ENCODE results near the gene PDGFC.

The PDGFC gene

DNA sequence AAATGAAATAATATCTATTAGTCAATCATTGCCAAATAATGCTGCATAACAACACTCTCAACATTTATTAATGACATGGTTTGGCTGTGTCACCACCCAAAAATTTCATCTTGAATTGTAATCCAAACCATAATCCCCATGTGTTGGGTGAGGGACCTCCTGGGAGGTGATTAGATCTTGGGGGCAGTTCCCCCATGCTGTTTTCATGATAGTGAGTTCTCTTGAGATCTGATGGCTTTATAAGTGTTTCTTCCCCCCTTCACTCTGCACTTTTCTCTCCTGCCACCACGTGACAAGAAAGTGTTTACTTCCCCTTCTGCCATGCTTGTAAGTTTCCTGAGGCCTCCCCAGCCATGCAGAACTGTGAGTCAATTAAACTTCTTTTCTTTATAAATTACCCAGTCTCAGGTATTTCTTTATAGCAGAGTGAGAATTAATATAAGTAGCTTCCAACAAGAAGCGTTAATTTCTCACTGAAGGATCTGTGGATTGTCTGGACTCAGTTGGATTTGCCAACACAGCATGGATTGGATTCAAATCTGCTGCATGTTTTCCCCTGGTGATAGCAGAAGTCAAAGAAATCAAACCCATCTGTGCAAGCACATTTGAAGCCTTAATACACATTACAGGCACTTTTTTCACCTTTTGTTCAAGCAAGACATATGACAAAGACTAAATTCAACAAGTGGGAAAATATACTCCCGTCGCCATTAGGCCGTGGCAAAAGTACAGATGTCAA, 216.6 kb downstream of the PDGFC start:
- H3K4me2 ChIP-seq (ENCODE audit: insufficient read depth, low read length), result no peak overlapping the region
- no peak for DNase-seq
- no peaks in the 10 kb centered on the region for H3K79me2 ChIP-seq (ENCODE audit: insufficient read depth, low read length)
- no peak for ATAC-seq (ENCODE audit: insufficient read depth, low read depth)
- H3K27me3 ChIP-seq (ENCODE audit: insufficient read depth, low read length, poor library complexity), result no peaks in the 10 kb centered on the region
- H3K9me3 ChIP-seq (ENCODE audit: insufficient read depth, low read length, severe bottlenecking), result no peaks in the 10 kb centered on the region
- H3K36me3 ChIP-seq (ENCODE audit: insufficient read depth, low read length), result no peaks in the 10 kb centered on the region
- no peak overlapping the region for H3K9ac ChIP-seq (ENCODE audit: low read depth, low read length)
- no peaks in the 10 kb centered on the region for H4K20me1 ChIP-seq (ENCODE audit: insufficient read depth, low read length)
- no peak overlapping the region for H3K27ac ChIP-seq (ENCODE audit: low read length)
- TF ChIP-seq EZH2 (IDR thresholded peaks at IDR 0.05; ENCODE audit: borderline replicate concordance, low read depth, low read length, severe bottlenecking), result no peak
- TF ChIP-seq, protein P1, sequence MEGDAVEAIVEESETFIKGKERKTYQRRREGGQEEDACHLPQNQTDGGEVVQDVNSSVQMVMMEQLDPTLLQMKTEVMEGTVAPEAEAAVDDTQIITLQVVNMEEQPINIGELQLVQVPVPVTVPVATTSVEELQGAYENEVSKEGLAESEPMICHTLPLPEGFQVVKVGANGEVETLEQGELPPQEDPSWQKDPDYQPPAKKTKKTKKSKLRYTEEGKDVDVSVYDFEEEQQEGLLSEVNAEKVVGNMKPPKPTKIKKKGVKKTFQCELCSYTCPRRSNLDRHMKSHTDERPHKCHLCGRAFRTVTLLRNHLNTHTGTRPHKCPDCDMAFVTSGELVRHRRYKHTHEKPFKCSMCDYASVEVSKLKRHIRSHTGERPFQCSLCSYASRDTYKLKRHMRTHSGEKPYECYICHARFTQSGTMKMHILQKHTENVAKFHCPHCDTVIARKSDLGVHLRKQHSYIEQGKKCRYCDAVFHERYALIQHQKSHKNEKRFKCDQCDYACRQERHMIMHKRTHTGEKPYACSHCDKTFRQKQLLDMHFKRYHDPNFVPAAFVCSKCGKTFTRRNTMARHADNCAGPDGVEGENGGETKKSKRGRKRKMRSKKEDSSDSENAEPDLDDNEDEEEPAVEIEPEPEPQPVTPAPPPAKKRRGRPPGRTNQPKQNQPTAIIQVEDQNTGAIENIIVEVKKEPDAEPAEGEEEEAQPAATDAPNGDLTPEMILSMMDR (IDR thresholded peaks at IDR 0.05; ENCODE audit: borderline replicate concordance, extremely low read depth, low read length, poor library complexity, severe bottlenecking), result no peak
- no peak overlapping the region for H3K4me3 ChIP-seq (ENCODE audit: low read depth in 1 of 2, low read length in 2 of 2)
- H2AFZ ChIP-seq (ENCODE audit: low read depth, low read length), result no peak overlapping the region
- no peaks in the 10 kb centered on the region for H3K4me1 ChIP-seq (ENCODE audit: insufficient read depth, low read length)

DNA sequence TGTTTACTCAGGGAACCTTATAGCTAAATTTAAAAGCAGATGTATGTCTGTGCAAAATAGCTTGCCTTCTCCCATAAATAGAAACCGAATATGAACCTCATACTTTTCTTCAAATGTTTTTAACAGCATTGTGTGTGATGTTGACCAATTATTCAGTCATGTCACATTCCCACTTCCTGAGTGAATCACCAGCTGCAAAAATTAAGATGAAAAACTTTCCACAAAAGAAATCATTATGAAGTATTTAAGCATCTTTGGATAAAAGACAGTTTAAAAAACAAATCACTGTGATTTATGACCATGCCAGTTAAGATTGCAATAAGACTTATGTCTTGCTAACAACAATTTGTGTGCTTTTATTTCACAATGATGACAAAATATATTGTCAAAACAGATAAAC, 220.1 kb downstream of the PDGFC start:
- H3K4me2 ChIP-seq (ENCODE audit: insufficient read depth, low read length), result no peak overlapping the region
- ATAC-seq (ENCODE audit: insufficient read depth, low read depth), result no peak
- H2AFZ ChIP-seq (ENCODE audit: low read depth, low read length), result no peak overlapping the region

DNA sequence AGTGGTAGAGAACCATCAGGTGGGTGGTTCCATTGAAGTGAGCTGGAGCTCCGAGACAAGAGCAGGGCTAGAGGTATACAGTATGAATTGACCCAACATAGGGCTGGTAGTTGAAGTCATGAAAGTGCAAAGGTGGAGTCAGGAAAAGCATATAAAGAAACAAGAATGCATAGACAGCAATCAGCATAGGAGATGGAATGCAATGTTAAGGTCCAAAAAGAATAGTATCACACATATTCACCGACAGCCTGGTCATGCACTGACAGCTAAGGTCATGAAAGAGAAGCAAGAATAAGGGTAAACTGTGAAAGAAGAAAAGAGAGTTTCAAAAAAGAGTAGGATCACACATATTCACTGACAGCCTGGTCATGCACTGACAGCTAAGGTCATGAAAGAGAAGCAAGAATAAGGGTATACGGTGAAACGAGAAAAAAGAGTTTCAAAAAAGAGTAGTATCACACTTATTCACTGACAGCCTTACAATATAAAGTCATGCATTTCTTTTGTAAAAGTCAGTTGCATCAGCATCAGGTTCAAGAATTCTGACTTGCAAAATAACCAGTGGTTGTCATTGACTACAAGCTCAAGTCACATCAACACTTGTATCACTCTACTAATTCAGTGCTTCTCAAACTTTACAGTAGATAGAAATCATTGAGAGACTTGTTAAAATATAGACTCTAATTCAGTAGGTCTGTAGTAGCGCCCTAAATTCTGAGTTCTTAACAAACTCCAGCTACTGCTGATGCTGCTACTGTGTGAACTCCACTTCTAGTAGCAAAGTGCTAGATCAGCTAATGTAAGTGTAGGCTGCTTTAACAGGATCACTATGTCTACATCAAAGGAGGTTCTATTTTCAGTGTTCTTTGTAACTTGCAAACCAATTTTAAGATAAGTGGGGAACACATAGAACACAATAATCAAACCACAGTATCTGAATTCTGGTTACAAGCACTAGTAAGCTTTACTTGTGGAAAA, 221.9 kb downstream of the PDGFC start:
- no peak overlapping the region for H3K27ac ChIP-seq (ENCODE audit: low read length)
- ATAC-seq (ENCODE audit: insufficient read depth, low read depth) (no peak), DNase-seq (no peak)
- H4K20me1 ChIP-seq (ENCODE audit: insufficient read depth, low read length), result no peaks in the 10 kb centered on the region
- H3K4me3 ChIP-seq (ENCODE audit: low read depth in 1 of 2, low read length in 2 of 2), result no peak overlapping the region
- no peaks in the 10 kb centered on the region for H3K9me3 ChIP-seq (ENCODE audit: insufficient read depth, low read length, severe bottlenecking)
- no peaks in the 10 kb centered on the region for H3K36me3 ChIP-seq (ENCODE audit: insufficient read depth, low read length)
- H3K79me2 ChIP-seq (ENCODE audit: insufficient read depth, low read length), result no peaks in the 10 kb centered on the region
- H3K9ac ChIP-seq (ENCODE audit: low read depth, low read length), result no peak overlapping the region
- H3K4me1 ChIP-seq (ENCODE audit: insufficient read depth, low read length), result no peaks in the 10 kb centered on the region
- TF ChIP-seq, protein P1 (IDR thresholded peaks at IDR 0.05; ENCODE audit: borderline replicate concordance, extremely low read depth, low read length, poor library complexity, severe bottlenecking), result no peak
- TF ChIP-seq EZH2 (IDR thresholded peaks at IDR 0.05; ENCODE audit: borderline replicate concordance, low read depth, low read length, severe bottlenecking), result no peak
- H3K4me2 ChIP-seq (ENCODE audit: insufficient read depth, low read length), result no peak overlapping the region
- no peak overlapping the region for H2AFZ ChIP-seq (ENCODE audit: low read depth, low read length)
- H3K27me3 ChIP-seq (ENCODE audit: insufficient read depth, low read length, poor library complexity), result no peaks in the 10 kb centered on the region

More for the DNA sequence above, 220.1 kb downstream of the PDGFC start:
- Histone ChIP-seq H3K27ac (ENCODE audit: low read length) (no peak overlapping the region), H3K4me1 (ENCODE audit: insufficient read depth, low read length) (no peaks in the 10 kb centered on the region), H3K79me2 (ENCODE audit: insufficient read depth, low read length) (no peaks in the 10 kb centered on the region), H3K4me3 (ENCODE audit: low read depth in 1 of 2, low read length in 2 of 2) (no peak overlapping the region), H3K27me3 (ENCODE audit: insufficient read depth, low read length, poor library complexity) (no peaks in the 10 kb centered on the region), H3K36me3 (ENCODE audit: insufficient read depth, low read length) (no peaks in the 10 kb centered on the region), H3K9me3 (ENCODE audit: insufficient read depth, low read length, severe bottlenecking) (no peaks in the 10 kb centered on the region), H4K20me1 (ENCODE audit: insufficient read depth, low read length) (no peaks in the 10 kb centered on the region), H3K9ac (ENCODE audit: low read depth, low read length) (no peak overlapping the region)
- no peak for TF ChIP-seq EZH2 (IDR thresholded peaks at IDR 0.05; ENCODE audit: borderline replicate concordance, low read depth, low read length, severe bottlenecking)
- TF ChIP-seq, protein P1 (IDR thresholded peaks at IDR 0.05; ENCODE audit: borderline replicate concordance, extremely low read depth, low read length, poor library complexity, severe bottlenecking), result no peak
- DNase-seq, result no peak

All from DND-41 (cell line).